ENCODE data around the gene FHL1. TPM values are rescaled to one million over a fixed set of nuclear protein-coding genes. Genes with fewer than 3 reads are reported as not detected.

Gene FHL1
- total RNA-seq, 1 experiment from 2014 or later = 20.0 TPM

DNA sequence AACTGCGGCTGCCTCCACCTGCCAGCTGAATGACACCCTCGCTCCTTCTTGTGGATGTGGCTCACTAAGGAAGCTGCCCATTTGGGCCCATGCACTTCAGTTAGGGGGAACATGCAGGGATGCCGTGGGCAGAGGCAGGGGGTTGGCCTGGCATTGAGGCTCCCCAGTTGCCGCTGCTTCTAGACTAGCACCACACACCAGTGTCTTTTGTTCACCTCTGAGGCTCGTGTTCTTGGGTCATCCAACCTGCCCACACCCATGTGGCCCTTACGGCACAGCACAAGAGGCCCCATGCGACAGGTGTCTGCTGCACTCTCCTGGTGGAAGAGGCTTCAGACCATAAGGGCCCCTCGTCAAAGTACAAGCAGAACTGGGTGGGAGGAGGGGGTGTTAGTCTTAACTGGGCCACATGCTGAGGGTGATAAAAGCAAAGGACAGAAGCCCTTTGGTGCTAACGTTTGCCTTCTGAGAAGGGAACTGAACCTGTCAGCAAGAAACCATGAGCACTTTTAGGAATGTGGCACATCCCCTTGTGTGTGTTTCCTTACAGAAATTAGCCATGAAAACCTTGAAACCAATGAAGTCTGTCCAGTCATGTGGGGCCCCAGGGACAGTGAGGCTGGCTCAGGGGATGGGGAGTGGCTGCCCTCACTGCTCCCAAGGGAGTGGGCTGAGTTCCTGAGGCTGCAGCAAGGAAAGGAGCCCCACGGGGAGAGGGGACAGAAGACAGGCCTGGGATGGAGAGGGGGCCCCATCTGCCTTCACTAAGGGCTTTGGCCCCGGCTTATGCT, 64.6 kb downstream of the FHL1 start:
- Histone ChIP-seq H3K36me3 (ENCODE audit: control insufficient read depth in 1 of 2, insufficient read depth in 2 of 2, low read length in 2 of 2) (no peaks in the 10 kb centered on the region; a peak in 1 of 4 replicates), H3K79me2 (ENCODE audit: insufficient read depth, low read length) (no peaks in the 10 kb centered on the region), H3K9me3 (ENCODE audit: control insufficient read depth in 1 of 2, insufficient read depth in 1 of 2, low read depth in 1 of 2, low read length in 2 of 2) (no peaks in the 10 kb centered on the region), H3K9ac (ENCODE audit: low read length) (no peak overlapping the region), H3K4me2 (ENCODE audit: low read length) (no peak overlapping the region), H4K20me1 (ENCODE audit: insufficient read depth) (no peaks in the 10 kb centered on the region), H3K27ac (ENCODE audit: low read depth, low read length) (no peak overlapping the region), H3K9me2 (ENCODE audit: insufficient read depth) (no peaks in the 10 kb centered on the region), H3K27me3 (ENCODE audit: insufficient read depth, low read length) (no peaks in the 10 kb centered on the region), H3K4me1 (ENCODE audit: control insufficient read depth in 1 of 2, insufficient read depth in 2 of 2, low read length in 2 of 2) (peaks cover 0 to 7% of the 10 kb centered on the region in 2 experiments; a peak in 1 of 4 replicates), H2AFZ (ENCODE audit: low read depth, low read length, poor library complexity, severe bottlenecking) (no peak overlapping the region), H3K4me3 (replicated peaks in 1 of 2; ENCODE audit: low read depth in 1 of 2, low read length in 2 of 2) (no peak overlapping the region)
- no peak for TF ChIP-seq ZFX (IDR thresholded peaks at IDR 0.05)
- no peak for TF ChIP-seq ELF1 (IDR thresholded peaks at IDR 0.05; ENCODE audit: borderline replicate concordance, low read depth)
- no peak for TF ChIP-seq ATF3 (IDR thresholded peaks at IDR 0.05)
- TF ChIP-seq SP1 (IDR thresholded peaks at IDR 0.05; ENCODE audit: low read depth) = no peak
- no peak for TF ChIP-seq JUND (IDR thresholded peaks at IDR 0.05)
- no peak for TF ChIP-seq SIN3A (IDR thresholded peaks at IDR 0.05; ENCODE audit: low read depth)
- TF ChIP-seq, protein P1, sequence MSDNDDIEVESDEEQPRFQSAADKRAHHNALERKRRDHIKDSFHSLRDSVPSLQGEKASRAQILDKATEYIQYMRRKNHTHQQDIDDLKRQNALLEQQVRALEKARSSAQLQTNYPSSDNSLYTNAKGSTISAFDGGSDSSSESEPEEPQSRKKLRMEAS (IDR thresholded peaks at IDR 0.05) = no peak
- TF ChIP-seq YY1 (IDR thresholded peaks at IDR 0.05; ENCODE audit: extremely low read depth, insufficient replicate concordance, low read depth, low read length) = no peak
- TF ChIP-seq RAD21 (IDR thresholded peaks at IDR 0.05; ENCODE audit: low read depth) = no peak
- no peak for TF ChIP-seq CEBPB (IDR thresholded peaks at IDR 0.05; ENCODE audit: low read depth)
- TF ChIP-seq TCF7L2 (IDR thresholded peaks at IDR 0.05; ENCODE audit: borderline replicate concordance, extremely low read depth, insufficient read depth, insufficient read length) = no peak
- TF ChIP-seq REST (IDR thresholded peaks at IDR 0.05; ENCODE audit: low read depth) = no peak
- TF ChIP-seq, protein P2, sequence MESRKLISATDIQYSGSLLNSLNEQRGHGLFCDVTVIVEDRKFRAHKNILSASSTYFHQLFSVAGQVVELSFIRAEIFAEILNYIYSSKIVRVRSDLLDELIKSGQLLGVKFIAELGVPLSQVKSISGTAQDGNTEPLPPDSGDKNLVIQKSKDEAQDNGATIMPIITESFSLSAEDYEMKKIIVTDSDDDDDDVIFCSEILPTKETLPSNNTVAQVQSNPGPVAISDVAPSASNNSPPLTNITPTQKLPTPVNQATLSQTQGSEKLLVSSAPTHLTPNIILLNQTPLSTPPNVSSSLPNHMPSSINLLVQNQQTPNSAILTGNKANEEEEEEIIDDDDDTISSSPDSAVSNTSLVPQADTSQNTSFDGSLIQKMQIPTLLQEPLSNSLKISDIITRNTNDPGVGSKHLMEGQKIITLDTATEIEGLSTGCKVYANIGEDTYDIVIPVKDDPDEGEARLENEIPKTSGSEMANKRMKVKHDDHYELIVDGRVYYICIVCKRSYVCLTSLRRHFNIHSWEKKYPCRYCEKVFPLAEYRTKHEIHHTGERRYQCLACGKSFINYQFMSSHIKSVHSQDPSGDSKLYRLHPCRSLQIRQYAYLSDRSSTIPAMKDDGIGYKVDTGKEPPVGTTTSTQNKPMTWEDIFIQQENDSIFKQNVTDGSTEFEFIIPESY (IDR thresholded peaks at IDR 0.05; ENCODE audit: extremely low read depth, insufficient replicate concordance, low read length) = no peak
- ChIA-PET CTCF (no interaction called here), POLR2A (no interaction called here), RAD21 (ENCODE audit: low non-redundant PET in 1 of 2, low total read pairs in 2 of 2, uncharacterized antibody in 2 of 2, unreplicated experiment in 2 of 2) (no interaction called here)
- intact Hi-C loops (cut with micrococcal nuclease) = no loop called here
- ATAC-seq (no peak), DNase-seq (ENCODE audit: low read depth, low spot score) (no peak)
- BruUV-seq (replicated peaks) = no TSS peak
